HepG2 (cell line): ENCODE results near the gene FKBP1B. TPM values are rescaled to one million over a fixed set of nuclear protein-coding genes. Genes with fewer than 3 reads are reported as not detected.

Source experiments
- FIP1L1 ChIP-seq: fragments of 200-400 bp; formaldehyde crosslinking; IDR thresholded peaks from 2 replicates; pipeline ENCODE4 v1.6.1; 2018; ENCODE audit warnings: low read depth, mild to moderate bottlenecking, low read length, moderate library complexity, borderline replicate concordance; ENCODE audit not compliant: insufficient read depth
- ZFP62 ChIP-seq: sonication (generic); formaldehyde crosslinking; IDR thresholded peaks from 2 replicates; pipeline ENCODE4 v1.4.0; 2020; ENCODE audit warnings: missing genetic modification reagents
- ZNF3 ChIP-seq: IDR thresholded peaks from 2 replicates; pipeline ENCODE4 v1.7.0; 2017; ENCODE audit warnings: inconsistent platforms
- ZNF430 ChIP-seq: sonication (generic); formaldehyde crosslinking; IDR thresholded peaks from 2 replicates; pipeline ENCODE4 v1.9.0; 2021; ENCODE audit warnings: mild to moderate bottlenecking, missing genetic modification reagents
- ZNF607 ChIP-seq: sonication (generic); formaldehyde crosslinking; IDR thresholded peaks from 2 replicates; pipeline ENCODE4 v1.5.1; 2020; ENCODE audit warnings: missing genetic modification reagents, mild to moderate bottlenecking, borderline replicate concordance
- ZNF777 ChIP-seq: sonication (generic); formaldehyde crosslinking; IDR thresholded peaks from 2 replicates; pipeline ENCODE4 v1.4.0; 2020; ENCODE audit warnings: missing genetic modification reagents
- polyA plus RNA-seq, 8 experiments: library from polyadenylated mRNA; depleted of rRNA in 3 of 8; stranded (reverse) in 7 of 8; unstranded in 1 of 8; fragments of >200 nt; fragmentation: Illumina TruSeq in 4 of 8; extraction: Trizol in 4 of 8; gene quantifications; 2 replicates each; pipeline versions ENCODE4 v1.2.1 to v1.2.3, GENCODE V29; 2011 to 2016; ENCODE audit warnings: low read depth in 4 of 8, missing spikeins in 1 of 8, mixed read lengths in 1 of 8; ENCODE audit not compliant: insufficient read depth in 1 of 8
- total RNA-seq, 5 experiments: library from RNA; depleted of rRNA; stranded (reverse); fragments of >200 nt; fragmentation: Illumina TruSeq; extraction: Trizol; gene quantifications; 2 replicates each; pipeline ENCODE4 v1.2.3, GENCODE V29; 2016; ENCODE audit warnings: low read depth in 1 of 5
- TF ChIP-seq, protein P1 (sequence below): sonication (generic); formaldehyde crosslinking; IDR thresholded peaks from 2 replicates; pipeline ENCODE4 v1.4.0; 2020; ENCODE audit warnings: missing genetic modification reagents, borderline replicate concordance
- TF ChIP-seq, protein P2 (sequence below): sonication (generic); formaldehyde crosslinking; IDR thresholded peaks from 2 replicates; pipeline ENCODE4 v1.4.0; 2020; ENCODE audit warnings: missing genetic modification reagents
- TF ChIP-seq, protein P3 (sequence below): sonication (generic); formaldehyde crosslinking; IDR thresholded peaks from 2 replicates; pipeline ENCODE4 v1.4.0; 2020; ENCODE audit warnings: mild to moderate bottlenecking, missing genetic modification reagents
- TF ChIP-seq, protein P4 (sequence below): sonication (generic); formaldehyde crosslinking; IDR thresholded peaks from 2 replicates; pipeline ENCODE4 v1.5.1; 2020; ENCODE audit warnings: mild to moderate bottlenecking, missing genetic modification reagents, borderline replicate concordance
- TF ChIP-seq, protein P5 (sequence below), 2 experiments: sonication (generic) in 1 of 2; formaldehyde crosslinking in 1 of 2; IDR thresholded peaks; 2 replicates each; pipeline versions ENCODE4 v1.4.0 to v1.6.1; 2018 to 2020; ENCODE audit warnings: missing genetic modification reagents in 2 of 2, borderline replicate concordance in 1 of 2, low read depth in 1 of 2, mild to moderate bottlenecking in 1 of 2, missing biosample characterization in 1 of 2

FKBP1B gene
- total and polyA plus RNA-seq, 2 of the 13 experiments (the other 11 are each of a cell fraction or from before 2014, with no cell fraction given) = 35.2 to 96.3 TPM

DNA sequence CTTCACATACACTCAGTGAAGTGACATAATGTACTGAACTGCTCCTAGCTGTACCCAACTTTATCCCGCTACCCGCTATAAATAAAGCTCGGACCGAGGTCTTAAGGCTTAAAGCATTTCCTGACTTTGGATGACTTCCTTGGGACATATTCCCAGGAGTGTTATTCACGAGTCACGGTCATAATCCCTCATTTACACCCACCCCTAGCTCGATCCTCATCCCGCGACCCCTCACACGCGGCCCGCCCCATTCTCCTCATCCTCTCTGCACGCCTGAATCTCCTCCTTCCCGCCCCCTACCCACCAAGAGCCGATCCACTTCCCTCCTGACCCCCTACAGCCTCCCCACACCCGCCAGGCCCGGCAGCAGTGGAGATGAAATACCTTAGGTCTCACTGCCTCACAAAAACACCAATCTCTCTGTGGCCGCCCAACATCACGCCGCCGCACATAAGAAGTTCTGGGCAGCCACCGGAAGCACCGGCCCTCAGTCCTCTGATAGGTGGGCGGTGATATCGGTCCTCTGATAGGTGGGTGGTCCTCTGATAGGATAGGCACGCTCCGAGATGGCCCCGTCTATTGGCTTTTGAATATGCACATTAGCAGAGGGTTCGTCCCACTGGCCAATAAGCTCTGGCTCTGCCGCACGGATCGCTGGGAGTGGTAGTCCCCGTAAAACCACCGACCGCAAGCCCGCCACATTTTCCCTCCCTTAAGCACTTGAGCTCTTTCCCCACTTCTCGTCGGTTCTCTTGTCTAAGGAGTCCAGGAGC is 2.4 kb upstream of the FKBP1B start, which contains the start of gene WDCP (continued):
- TF ChIP-seq, protein P1, sequence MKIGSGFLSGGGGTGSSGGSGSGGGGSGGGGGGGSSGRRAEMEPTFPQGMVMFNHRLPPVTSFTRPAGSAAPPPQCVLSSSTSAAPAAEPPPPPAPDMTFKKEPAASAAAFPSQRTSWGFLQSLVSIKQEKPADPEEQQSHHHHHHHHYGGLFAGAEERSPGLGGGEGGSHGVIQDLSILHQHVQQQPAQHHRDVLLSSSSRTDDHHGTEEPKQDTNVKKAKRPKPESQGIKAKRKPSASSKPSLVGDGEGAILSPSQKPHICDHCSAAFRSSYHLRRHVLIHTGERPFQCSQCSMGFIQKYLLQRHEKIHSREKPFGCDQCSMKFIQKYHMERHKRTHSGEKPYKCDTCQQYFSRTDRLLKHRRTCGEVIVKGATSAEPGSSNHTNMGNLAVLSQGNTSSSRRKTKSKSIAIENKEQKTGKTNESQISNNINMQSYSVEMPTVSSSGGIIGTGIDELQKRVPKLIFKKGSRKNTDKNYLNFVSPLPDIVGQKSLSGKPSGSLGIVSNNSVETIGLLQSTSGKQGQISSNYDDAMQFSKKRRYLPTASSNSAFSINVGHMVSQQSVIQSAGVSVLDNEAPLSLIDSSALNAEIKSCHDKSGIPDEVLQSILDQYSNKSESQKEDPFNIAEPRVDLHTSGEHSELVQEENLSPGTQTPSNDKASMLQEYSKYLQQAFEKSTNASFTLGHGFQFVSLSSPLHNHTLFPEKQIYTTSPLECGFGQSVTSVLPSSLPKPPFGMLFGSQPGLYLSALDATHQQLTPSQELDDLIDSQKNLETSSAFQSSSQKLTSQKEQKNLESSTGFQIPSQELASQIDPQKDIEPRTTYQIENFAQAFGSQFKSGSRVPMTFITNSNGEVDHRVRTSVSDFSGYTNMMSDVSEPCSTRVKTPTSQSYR (CRISPR knock-in tag) = peak; percentile 29; the same call in 1 of the 2 replicates
- TF ChIP-seq, protein P2, sequence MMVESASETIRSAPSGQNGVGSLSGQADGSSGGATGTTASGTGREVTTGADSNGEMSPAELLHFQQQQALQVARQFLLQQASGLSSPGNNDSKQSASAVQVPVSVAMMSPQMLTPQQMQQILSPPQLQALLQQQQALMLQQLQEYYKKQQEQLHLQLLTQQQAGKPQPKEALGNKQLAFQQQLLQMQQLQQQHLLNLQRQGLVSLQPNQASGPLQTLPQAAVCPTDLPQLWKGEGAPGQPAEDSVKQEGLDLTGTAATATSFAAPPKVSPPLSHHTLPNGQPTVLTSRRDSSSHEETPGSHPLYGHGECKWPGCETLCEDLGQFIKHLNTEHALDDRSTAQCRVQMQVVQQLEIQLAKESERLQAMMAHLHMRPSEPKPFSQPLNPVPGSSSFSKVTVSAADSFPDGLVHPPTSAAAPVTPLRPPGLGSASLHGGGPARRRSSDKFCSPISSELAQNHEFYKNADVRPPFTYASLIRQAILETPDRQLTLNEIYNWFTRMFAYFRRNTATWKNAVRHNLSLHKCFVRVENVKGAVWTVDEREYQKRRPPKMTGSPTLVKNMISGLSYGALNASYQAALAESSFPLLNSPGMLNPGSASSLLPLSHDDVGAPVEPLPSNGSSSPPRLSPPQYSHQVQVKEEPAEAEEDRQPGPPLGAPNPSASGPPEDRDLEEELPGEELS (CRISPR knock-in tag) = peak; percentile 38; the same call in 1 of the 2 replicates
- peak; percentile 88 for TF ChIP-seq ZNF430
- no peak for TF ChIP-seq ZNF607 (CRISPR knock-in tag)
- TF ChIP-seq, protein P3, sequence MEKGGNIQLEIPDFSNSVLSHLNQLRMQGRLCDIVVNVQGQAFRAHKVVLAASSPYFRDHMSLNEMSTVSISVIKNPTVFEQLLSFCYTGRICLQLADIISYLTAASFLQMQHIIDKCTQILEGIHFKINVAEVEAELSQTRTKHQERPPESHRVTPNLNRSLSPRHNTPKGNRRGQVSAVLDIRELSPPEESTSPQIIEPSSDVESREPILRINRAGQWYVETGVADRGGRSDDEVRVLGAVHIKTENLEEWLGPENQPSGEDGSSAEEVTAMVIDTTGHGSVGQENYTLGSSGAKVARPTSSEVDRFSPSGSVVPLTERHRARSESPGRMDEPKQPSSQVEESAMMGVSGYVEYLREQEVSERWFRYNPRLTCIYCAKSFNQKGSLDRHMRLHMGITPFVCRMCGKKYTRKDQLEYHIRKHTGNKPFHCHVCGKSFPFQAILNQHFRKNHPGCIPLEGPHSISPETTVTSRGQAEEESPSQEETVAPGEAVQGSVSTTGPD (CRISPR knock-in tag) = no peak
- TF ChIP-seq ZNF777 (CRISPR knock-in tag) = no peak
- TF ChIP-seq FIP1L1 = no peak
- TF ChIP-seq ZNF3 = no peak
- TF ChIP-seq, protein P4, sequence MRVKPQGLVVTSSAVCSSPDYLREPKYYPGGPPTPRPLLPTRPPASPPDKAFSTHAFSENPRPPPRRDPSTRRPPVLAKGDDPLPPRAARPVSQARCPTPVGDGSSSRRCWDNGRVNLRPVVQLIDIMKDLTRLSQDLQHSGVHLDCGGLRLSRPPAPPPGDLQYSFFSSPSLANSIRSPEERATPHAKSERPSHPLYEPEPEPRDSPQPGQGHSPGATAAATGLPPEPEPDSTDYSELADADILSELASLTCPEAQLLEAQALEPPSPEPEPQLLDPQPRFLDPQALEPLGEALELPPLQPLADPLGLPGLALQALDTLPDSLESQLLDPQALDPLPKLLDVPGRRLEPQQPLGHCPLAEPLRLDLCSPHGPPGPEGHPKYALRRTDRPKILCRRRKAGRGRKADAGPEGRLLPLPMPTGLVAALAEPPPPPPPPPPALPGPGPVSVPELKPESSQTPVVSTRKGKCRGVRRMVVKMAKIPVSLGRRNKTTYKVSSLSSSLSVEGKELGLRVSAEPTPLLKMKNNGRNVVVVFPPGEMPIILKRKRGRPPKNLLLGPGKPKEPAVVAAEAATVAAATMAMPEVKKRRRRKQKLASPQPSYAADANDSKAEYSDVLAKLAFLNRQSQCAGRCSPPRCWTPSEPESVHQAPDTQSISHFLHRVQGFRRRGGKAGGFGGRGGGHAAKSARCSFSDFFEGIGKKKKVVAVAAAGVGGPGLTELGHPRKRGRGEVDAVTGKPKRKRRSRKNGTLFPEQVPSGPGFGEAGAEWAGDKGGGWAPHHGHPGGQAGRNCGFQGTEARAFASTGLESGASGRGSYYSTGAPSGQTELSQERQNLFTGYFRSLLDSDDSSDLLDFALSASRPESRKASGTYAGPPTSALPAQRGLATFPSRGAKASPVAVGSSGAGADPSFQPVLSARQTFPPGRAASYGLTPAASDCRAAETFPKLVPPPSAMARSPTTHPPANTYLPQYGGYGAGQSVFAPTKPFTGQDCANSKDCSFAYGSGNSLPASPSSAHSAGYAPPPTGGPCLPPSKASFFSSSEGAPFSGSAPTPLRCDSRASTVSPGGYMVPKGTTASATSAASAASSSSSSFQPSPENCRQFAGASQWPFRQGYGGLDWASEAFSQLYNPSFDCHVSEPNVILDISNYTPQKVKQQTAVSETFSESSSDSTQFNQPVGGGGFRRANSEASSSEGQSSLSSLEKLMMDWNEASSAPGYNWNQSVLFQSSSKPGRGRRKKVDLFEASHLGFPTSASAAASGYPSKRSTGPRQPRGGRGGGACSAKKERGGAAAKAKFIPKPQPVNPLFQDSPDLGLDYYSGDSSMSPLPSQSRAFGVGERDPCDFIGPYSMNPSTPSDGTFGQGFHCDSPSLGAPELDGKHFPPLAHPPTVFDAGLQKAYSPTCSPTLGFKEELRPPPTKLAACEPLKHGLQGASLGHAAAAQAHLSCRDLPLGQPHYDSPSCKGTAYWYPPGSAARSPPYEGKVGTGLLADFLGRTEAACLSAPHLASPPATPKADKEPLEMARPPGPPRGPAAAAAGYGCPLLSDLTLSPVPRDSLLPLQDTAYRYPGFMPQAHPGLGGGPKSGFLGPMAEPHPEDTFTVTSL (CRISPR knock-in tag) = no peak
- no peak for TF ChIP-seq ZFP62 (CRISPR knock-in tag)
- TF ChIP-seq, protein P5, sequence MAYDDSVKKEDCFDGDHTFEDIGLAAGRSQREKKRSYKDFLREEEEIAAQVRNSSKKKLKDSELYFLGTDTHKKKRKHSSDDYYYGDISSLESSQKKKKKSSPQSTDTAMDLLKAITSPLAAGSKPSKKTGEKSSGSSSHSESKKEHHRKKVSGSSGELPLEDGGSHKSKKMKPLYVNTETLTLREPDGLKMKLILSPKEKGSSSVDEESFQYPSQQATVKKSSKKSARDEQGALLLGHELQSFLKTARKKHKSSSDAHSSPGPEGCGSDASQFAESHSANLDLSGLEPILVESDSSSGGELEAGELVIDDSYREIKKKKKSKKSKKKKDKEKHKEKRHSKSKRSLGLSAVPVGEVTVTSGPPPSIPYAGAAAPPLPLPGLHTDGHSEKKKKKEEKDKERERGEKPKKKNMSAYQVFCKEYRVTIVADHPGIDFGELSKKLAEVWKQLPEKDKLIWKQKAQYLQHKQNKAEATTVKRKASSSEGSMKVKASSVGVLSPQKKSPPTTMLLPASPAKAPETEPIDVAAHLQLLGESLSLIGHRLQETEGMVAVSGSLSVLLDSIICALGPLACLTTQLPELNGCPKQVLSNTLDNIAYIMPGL (CRISPR knock-in tag; IDR thresholded peaks at IDR 0.05; ENCODE audit: borderline replicate concordance in 1 of 2, low read depth in 1 of 2) = peak; percentile 57 to 69
